Motor neuron (in vitro differentiated cells): ENCODE measurements around the gene SGF29. TPM values are rescaled to one million over a fixed set of nuclear protein-coding genes. Genes with fewer than 3 reads are reported as not detected.
"Not testable (repeated sequence)": the region's sequence is repeated elsewhere in the genome, so short reads cannot be mapped to it uniquely, and the experiment has no call there.

Source experiments
- ATAC-seq, 8 experiments: fragments of 200-7000 bp; cut with Tn5 transposase; replicated peaks in 6 of 8; 2 replicates each; pipeline ENCODE4 v1.8.0; 2021; ENCODE audit warnings: mild to moderate bottlenecking in 8 of 8, moderate library complexity in 8 of 8
- H3K27ac ChIP-seq, 2 donors: fragments of 250-450 bp; sonication (Bioruptor Pico); 2 replicates each; pipeline ENCODE4 v1.9.0; 2021; ENCODE audit warnings: antibody characterized with exemption in 2 of 2, mild to moderate bottlenecking in 2 of 2, moderate library complexity in 1 of 2
- H3K4me1 ChIP-seq, 2 donors: fragments of 250-450 bp; sonication (Bioruptor Pico); replicated peaks in 1 of 2; 2 replicates each; pipeline ENCODE4 v1.6.1; 2021; ENCODE audit warnings: antibody characterized with exemption in 2 of 2, mild to moderate bottlenecking in 2 of 2, moderate library complexity in 1 of 2
- H3K4me3 ChIP-seq, 5 donors: fragments of 250-450 bp; sonication (Bioruptor Pico); 2 replicates each; pipeline ENCODE4 v1.9.0; 2021; ENCODE audit warnings: antibody characterized with exemption in 5 of 5, mild to moderate bottlenecking in 5 of 5, moderate library complexity in 4 of 5
- WGBS, 10 experiments: fragments of 450-650 bp; shearing (Covaris generic); methylation state at CpG; one replicate each; pipeline ENCODE4 v1.0.0; 2022; 5-methylcytosine and 5-hydroxymethylcytosine counted together
- in situ Hi-C, 9 experiments: fragments of 400-800 bp; cut with MboI; loops; one replicate each; pipeline ENCODE4 v1.15.0; 2021; ENCODE audit warnings: low sequenced_read_pairs in 9 of 9, low pct_unique_long_range_greater_than_20kb in 2 of 9; ENCODE audit not compliant: unreplicated experiment in 9 of 9
- total RNA-seq, 8 experiments: library from RNA; unstranded; fragments of 300-600 nt; gene quantifications; 2 replicates each; pipeline versions ENCODE4 v1.2.3 to v1.2.4, GENCODE V29; 2022

The SGF29 gene
- total RNA-seq, 8 experiments from 2014 or later, result 16.5 to 35.0 (median 24.7) TPM

GRCh38 chr16:28575446-28576109 lies 21.9 kb downstream of the SGF29 start:
- no peak for ATAC-seq
- in situ Hi-C loops, result no loop called here
- Histone ChIP-seq H3K27ac (no peak overlapping the region), H3K4me1 (peaks cover 2 to 17% of the 10 kb centered on the region in 2 donors), H3K4me3 (no peak overlapping the region)
- WGBS, 10 experiments, result 60 to 100% (median 93%) methylated on average over 1 to 8 of the region's 8 CpGs

GRCh38 chr16:28580726-28581315 lies 27.1 kb downstream of the SGF29 start:
- ATAC-seq, result no peak
- Histone ChIP-seq H3K4me1 (no peaks in the 10 kb centered on the region), H3K4me3 (no peak overlapping the region), H3K27ac (no peak overlapping the region)
- in situ Hi-C loops, result no loop called here
- 84 to 100% (median 100%) methylated on average over 1 to 7 of the region's 15 CpGs; no CpG with 5 or more reads in 1 of the 10 experiments for WGBS, 10 experiments

DNA sequence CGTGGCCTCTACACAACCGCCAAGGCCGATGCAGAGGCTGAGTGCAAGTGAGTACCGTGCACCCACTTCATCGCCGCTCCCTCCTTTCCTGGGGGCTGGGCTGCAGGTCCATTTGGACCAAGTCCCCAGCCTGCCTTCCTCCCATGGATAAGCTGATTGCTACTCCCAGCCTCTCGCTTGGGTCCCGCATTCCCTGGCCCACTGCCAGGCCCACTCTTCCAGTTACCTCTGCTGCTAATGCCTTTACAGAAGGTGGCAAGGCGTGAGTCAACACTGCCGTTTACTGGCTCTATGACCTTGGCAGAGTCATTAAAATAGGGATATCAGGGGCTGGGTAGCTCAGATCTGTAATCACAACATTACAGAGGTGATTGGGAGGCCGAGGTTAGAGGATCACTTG lies 32.0 kb downstream of the SGF29 start:
- in situ Hi-C loops, result no loop called here
- no peak overlapping the region for H3K27ac ChIP-seq
- 60 to 100% (median 85%) methylated on average over 1 to 8 of the region's 11 CpGs; no CpG with 5 or more reads in 4 of the 10 experiments for WGBS, 10 experiments
- no peak for ATAC-seq
- no peaks in the 10 kb centered on the region for H3K4me1 ChIP-seq
- H3K4me3 ChIP-seq, result no peak overlapping the region

DNA sequence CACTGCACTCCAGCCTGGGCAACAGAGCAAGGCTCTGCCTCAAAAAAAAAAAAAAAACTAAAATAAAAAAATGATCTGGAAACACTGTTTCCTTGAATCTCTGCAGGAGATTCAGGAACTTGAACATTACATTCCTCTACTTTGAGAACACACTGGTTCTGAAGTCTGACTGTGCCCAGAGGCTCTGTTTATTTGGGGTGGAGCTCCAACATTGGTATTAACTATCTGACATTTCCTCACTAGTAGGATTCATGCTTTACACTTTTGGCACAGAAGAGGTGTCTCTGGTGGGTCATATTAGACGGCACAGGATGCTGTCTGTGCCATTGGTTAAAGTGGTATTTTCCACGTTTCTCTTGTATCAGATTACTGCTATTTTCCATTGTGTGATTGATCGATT lies 32.7 kb downstream of the SGF29 start:
- Histone ChIP-seq H3K27ac (no peak overlapping the region), H3K4me3 (no peak overlapping the region)
- in situ Hi-C loops, result no loop called here

DNA sequence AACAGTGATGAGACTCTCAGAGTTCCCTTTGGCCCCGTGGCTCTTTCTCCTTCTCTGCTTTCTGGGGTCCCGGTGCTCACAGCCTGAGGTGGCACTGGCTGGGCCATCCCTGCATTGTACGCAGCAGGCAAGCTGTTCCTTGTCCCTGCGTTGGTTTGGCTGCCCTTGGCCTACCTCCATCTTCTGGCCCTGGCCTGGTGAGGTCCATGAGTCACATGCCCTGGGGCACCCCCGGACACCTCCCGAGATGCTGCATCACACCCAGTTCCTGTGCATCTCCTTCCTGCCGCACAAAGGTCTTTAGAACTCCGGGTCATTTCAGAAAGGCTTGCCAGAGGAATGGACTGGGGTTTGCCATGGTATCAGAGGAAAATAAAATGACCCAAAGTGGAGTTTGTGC lies 33.7 kb downstream of the SGF29 start:
- ATAC-seq, result peak in 2 of 8 experiments; percentile 73 to 90
- in situ Hi-C loops, result no loop called here
- 30 to 100% (median 79%) methylated on average over 1 to 7 of the region's 8 CpGs; no CpG with 5 or more reads in 2 of the 10 experiments for WGBS, 10 experiments
- H3K4me3 ChIP-seq, result no peak overlapping the region
- no peaks in the 10 kb centered on the region for H3K4me1 ChIP-seq
- no peak overlapping the region for H3K27ac ChIP-seq

More for the DNA sequence above, 32.7 kb downstream of the SGF29 start:
- peak in 1 of 8 experiments; percentile 37 for ATAC-seq
- H3K4me1 ChIP-seq, result no peaks in the 10 kb centered on the region
- WGBS, 10 experiments, result 77 to 86% (median 81%) methylated on average over 2 to 3 of the region's 3 CpGs; no CpG with 5 or more reads in 6 of the 10 experiments

DNA sequence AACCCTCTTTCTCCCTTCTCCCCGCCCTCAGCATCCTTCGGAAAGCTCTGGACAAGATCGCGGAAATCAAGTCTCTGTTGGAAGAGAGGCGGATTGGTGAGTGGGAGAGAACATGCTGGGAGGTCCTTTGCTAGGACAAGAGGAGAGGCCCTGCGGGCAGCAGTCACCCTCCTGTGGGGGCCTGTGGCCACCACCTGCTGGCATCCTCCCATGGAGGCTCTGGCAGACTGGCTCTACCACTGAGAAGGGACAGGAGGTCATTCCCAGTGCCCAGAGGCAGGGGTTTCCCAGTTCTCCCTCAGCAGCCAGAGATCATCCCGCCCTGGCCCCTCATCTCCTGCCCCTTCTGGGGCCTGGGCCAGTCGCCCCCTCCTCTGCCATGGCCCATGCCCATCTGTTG lies 35.3 kb downstream of the SGF29 start:
- H3K4me3 ChIP-seq, result no peak overlapping the region
- H3K27ac ChIP-seq, result no peak overlapping the region
- in situ Hi-C loops, result no loop called here
- no peaks in the 10 kb centered on the region for H3K4me1 ChIP-seq
- ATAC-seq, result no peak
- 86 to 100% (median 100%) methylated on average over 1 to 3 of the region's 8 CpGs; no CpG with 5 or more reads in 7 of the 10 experiments for WGBS, 10 experiments

GRCh38 chr16:28589930-28590329 lies 36.2 kb downstream of the SGF29 start:
- Histone ChIP-seq H3K4me1 (no peaks in the 10 kb centered on the region), H3K27ac (no peak overlapping the region), H3K4me3 (no peak overlapping the region)
- no peak for ATAC-seq
- in situ Hi-C loops, result no loop called here
- 88 to 100% (median 89%) methylated on average over 1 to 4 of the region's 13 CpGs; no CpG with 5 or more reads in 7 of the 10 experiments for WGBS, 10 experiments

- no peak for ATAC-seq
- Histone ChIP-seq H3K4me3 (no peak overlapping the region), H3K4me1 (no peaks in the 10 kb centered on the region), H3K27ac (no peak overlapping the region)
- in situ Hi-C loops, result no loop called here
- WGBS, 10 experiments, result 87 to 96% (median 93%) methylated on average over 3 to 10 of the region's 22 CpGs; no CpG with 5 or more reads in 5 of the 10 experiments
Observed at GRCh38 chr16:28590384-28591340, 36.9 kb downstream of the SGF29 start.

- WGBS, 10 experiments, result 100% methylated on average over 1 to 3 of the region's 6 CpGs; no CpG with 5 or more reads in 4 of the 10 experiments
- H3K27ac ChIP-seq, result no peak overlapping the region
- no peak for ATAC-seq
- in situ Hi-C loops, result no loop called here
- H3K4me3 ChIP-seq, result no peak overlapping the region
- H3K4me1 ChIP-seq, result no peaks in the 10 kb centered on the region
Observed at GRCh38 chr16:28591355-28591754, 37.6 kb downstream of the SGF29 start.

GRCh38 chr16:28592511-28592910 lies 38.8 kb downstream of the SGF29 start:
- H3K4me1 ChIP-seq, result peaks cover 4 to 5% of the 10 kb centered on the region in 2 donors
- H3K4me3 ChIP-seq, result no peak overlapping the region
- ATAC-seq, result no peak
- WGBS, 10 experiments, result 76 to 95% (median 85%) methylated on average over 2 to 5 of the region's 5 CpGs; no CpG with 5 or more reads in 6 of the 10 experiments
- no peak overlapping the region for H3K27ac ChIP-seq
- in situ Hi-C loops, result no loop called here

DNA sequence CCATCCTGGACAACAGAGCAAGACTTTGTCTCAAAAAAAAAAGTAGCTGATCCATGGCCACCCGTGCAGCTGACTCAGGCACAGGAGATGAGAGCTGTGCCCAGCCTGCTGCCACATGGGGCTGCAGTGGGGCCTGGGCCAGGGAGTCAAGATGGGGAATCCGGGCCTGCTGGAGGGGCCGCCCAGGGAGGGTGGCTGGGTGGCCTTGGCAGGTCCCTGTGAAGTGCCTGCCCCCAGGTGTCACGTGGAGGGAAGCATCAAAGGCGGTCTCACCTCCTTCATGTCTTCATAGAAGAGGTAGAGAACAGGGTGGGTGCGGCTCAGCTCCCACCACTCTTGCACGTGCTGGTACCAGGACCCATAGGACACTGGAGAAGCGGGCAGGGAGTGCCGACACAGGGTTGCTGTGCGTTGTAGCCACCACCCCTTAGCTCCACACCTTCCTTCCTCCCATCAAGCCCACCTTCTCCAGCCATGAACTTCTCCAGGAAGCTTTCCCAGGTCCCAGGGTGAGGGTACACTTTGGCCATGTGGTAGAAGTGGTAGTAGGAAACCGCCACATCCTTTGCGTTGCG lies 39.3 kb downstream of the SGF29 start:
- H3K4me1 ChIP-seq, result peaks cover 8 to 10% of the 10 kb centered on the region in 2 donors
- in situ Hi-C loops, result no loop called here
- ATAC-seq, result no peak
- H3K4me3 ChIP-seq, result no peak overlapping the region
- 17 to 100% (median 88%) methylated on average over 1 to 5 of the region's 13 CpGs; no CpG with 5 or more reads in 5 of the 10 experiments for WGBS, 10 experiments
- no peak overlapping the region for H3K27ac ChIP-seq

GRCh38 chr16:28595451-28595850 lies 41.7 kb downstream of the SGF29 start:
- ATAC-seq, H3K4me3 ChIP-seq, in situ Hi-C loops, H3K27ac ChIP-seq: not testable (repeated sequence)
- peaks cover 8 to 12% of the 10 kb centered on the region in 2 donors for H3K4me1 ChIP-seq
- no CpG with 5 or more reads among the region's 6 CpGs for WGBS, 10 experiments
